ENCODE measurements around the gene ROS1.

DNA sequence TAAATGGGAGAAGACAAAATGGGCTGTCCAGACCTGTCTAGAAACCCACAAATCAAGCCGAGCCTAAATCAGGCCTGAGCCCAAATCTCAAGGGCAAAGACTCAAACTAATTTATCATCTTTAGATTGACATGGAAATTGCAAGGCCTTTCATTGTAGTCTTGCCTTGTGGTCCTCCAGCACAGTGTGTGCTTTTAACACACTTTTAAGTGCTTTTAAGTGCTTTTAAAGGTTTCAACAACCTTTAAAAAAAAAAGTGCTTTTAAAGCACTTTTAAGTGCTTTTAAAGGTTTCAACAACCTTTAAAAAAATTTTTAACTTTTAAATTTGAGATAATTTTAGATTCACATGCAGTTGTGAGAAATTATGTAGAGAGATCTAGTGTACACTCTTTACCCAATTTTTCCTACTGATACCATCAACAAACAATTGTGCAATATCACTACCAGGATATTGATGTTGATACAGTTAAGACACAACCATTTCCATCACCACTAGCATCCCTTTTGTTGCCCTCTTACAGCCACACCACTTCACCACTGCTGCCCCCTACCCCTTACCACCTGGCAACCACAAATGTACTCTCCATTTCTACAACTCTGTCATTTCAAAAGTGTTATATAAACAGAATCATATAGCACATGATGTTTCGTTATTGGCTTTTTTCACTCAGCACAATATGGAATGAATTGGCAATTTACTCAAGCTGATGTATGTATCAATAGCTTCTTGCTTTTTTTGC is 33.6 kb upstream of the ROS1 start:
- no peak for TF ChIP-seq CTCF (IDR thresholded peaks at IDR 0.05)
- TF ChIP-seq EZH2 (IDR thresholded peaks at IDR 0.05; ENCODE audit: borderline replicate concordance, insufficient read depth, low read depth, low read length, poor library complexity, severe bottlenecking): no peak

All from B cell (primary cell).